K562 (cell line): ENCODE results near the gene ANO4. TPM values are rescaled to one million over a fixed set of nuclear protein-coding genes. Genes with fewer than 3 reads are reported as not detected.

Experiments used
- ATF7 ChIP-seq: fragments of 450-650 bp; IDR thresholded peaks from 2 replicates; pipeline ENCODE4 v1.7.1; 2014; ENCODE audit warnings: mild to moderate bottlenecking, moderate library complexity
- ZBTB1 ChIP-seq: sonication (generic); formaldehyde crosslinking; IDR thresholded peaks from 2 replicates; pipeline ENCODE4 v1.8.1; 2023; ENCODE audit warnings: missing genetic modification reagents, low read depth, mild to moderate bottlenecking, borderline replicate concordance
- ZKSCAN3 ChIP-seq: fragments of 250-450 bp; sonication (Bioruptor Pico); IDR thresholded peaks from 2 replicates; pipeline ENCODE4 v1.4.0; 2020
- polyA plus RNA-seq, 8 experiments: library from polyadenylated mRNA; depleted of rRNA in 4 of 8; stranded (reverse) in 5 of 8; unstranded in 3 of 8; fragments of >200 nt; fragmentation: Nextera tagmentation in 2 of 8; fragmentation: Illumina TruSeq in 1 of 8; extraction: Ambion mirVana in 2 of 8; extraction: Trizol in 1 of 8; gene quantifications; 2 replicates each; pipeline versions ENCODE4 v1.2.1 to v1.2.3, GENCODE V29; 2011 to 2014; ENCODE audit warnings: inconsistent platforms in 1 of 8, missing spikeins in 1 of 8
- total RNA-seq, 7 experiments: library from RNA; depleted of rRNA in 6 of 7; stranded (reverse); fragments of >200 nt in 6 of 7; fragmentation: Illumina TruSeq in 2 of 7; extraction: Trizol in 2 of 7; gene quantifications; 2 replicates each; pipeline versions ENCODE4 v1.2.1 to v1.2.3, GENCODE V29; 2011 to 2021; ENCODE audit warnings: low replicate concordance in 1 of 7
- TF ChIP-seq, protein P1 (sequence below): fragments of 200-600 bp; sonication (generic); IDR thresholded peaks from one replicate; pipeline ENCODE4 v1.6.1; 2012; ENCODE audit warnings: mild to moderate bottlenecking, low read depth, low read length, inconsistent platforms

Gene ANO4
- total and polyA plus RNA-seq, 9 of the 15 experiments (the other 6 are each of a cell fraction or from before 2014, with no cell fraction given) = not detected

DNA sequence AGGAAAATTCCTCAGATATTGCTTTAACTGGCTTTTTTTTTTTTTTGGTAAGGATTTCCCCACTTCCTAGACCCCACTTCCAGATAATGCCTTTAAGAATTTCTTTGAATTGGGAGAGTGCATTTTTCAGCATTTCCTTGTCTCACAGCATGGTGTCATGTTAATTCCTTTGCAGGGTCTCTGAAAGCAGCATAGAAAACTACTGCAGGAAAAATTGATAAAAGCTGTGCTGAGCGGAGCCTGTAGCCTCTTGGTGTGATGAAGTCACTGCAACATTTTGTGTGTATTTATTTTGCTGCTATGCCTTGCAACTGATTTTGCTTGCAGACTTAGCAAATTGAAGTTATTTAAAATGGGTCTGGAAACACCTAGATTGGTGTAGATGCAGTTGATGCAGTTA lies 2.7 kb downstream of the ANO4 start (continued):
- TF ChIP-seq ZKSCAN3 (CRISPR knock-in tag) = no peak
- no peak for TF ChIP-seq ZBTB1
- no peak for TF ChIP-seq ATF7
- TF ChIP-seq, protein P1, sequence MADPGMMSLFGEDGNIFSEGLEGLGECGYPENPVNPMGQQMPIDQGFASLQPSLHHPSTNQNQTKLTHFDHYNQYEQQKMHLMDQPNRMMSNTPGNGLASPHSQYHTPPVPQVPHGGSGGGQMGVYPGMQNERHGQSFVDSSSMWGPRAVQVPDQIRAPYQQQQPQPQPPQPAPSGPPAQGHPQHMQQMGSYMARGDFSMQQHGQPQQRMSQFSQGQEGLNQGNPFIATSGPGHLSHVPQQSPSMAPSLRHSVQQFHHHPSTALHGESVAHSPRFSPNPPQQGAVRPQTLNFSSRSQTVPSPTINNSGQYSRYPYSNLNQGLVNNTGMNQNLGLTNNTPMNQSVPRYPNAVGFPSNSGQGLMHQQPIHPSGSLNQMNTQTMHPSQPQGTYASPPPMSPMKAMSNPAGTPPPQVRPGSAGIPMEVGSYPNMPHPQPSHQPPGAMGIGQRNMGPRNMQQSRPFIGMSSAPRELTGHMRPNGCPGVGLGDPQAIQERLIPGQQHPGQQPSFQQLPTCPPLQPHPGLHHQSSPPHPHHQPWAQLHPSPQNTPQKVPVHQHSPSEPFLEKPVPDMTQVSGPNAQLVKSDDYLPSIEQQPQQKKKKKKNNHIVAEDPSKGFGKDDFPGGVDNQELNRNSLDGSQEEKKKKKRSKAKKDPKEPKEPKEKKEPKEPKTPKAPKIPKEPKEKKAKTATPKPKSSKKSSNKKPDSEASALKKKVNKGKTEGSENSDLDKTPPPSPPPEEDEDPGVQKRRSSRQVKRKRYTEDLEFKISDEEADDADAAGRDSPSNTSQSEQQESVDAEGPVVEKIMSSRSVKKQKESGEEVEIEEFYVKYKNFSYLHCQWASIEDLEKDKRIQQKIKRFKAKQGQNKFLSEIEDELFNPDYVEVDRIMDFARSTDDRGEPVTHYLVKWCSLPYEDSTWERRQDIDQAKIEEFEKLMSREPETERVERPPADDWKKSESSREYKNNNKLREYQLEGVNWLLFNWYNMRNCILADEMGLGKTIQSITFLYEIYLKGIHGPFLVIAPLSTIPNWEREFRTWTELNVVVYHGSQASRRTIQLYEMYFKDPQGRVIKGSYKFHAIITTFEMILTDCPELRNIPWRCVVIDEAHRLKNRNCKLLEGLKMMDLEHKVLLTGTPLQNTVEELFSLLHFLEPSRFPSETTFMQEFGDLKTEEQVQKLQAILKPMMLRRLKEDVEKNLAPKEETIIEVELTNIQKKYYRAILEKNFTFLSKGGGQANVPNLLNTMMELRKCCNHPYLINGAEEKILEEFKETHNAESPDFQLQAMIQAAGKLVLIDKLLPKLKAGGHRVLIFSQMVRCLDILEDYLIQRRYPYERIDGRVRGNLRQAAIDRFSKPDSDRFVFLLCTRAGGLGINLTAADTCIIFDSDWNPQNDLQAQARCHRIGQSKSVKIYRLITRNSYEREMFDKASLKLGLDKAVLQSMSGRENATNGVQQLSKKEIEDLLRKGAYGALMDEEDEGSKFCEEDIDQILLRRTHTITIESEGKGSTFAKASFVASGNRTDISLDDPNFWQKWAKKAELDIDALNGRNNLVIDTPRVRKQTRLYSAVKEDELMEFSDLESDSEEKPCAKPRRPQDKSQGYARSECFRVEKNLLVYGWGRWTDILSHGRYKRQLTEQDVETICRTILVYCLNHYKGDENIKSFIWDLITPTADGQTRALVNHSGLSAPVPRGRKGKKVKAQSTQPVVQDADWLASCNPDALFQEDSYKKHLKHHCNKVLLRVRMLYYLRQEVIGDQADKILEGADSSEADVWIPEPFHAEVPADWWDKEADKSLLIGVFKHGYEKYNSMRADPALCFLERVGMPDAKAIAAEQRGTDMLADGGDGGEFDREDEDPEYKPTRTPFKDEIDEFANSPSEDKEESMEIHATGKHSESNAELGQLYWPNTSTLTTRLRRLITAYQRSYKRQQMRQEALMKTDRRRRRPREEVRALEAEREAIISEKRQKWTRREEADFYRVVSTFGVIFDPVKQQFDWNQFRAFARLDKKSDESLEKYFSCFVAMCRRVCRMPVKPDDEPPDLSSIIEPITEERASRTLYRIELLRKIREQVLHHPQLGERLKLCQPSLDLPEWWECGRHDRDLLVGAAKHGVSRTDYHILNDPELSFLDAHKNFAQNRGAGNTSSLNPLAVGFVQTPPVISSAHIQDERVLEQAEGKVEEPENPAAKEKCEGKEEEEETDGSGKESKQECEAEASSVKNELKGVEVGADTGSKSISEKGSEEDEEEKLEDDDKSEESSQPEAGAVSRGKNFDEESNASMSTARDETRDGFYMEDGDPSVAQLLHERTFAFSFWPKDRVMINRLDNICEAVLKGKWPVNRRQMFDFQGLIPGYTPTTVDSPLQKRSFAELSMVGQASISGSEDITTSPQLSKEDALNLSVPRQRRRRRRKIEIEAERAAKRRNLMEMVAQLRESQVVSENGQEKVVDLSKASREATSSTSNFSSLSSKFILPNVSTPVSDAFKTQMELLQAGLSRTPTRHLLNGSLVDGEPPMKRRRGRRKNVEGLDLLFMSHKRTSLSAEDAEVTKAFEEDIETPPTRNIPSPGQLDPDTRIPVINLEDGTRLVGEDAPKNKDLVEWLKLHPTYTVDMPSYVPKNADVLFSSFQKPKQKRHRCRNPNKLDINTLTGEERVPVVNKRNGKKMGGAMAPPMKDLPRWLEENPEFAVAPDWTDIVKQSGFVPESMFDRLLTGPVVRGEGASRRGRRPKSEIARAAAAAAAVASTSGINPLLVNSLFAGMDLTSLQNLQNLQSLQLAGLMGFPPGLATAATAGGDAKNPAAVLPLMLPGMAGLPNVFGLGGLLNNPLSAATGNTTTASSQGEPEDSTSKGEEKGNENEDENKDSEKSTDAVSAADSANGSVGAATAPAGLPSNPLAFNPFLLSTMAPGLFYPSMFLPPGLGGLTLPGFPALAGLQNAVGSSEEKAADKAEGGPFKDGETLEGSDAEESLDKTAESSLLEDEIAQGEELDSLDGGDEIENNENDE = no peak
